Fibroblast of lung (primary cell): ENCODE measurements around the gene PRSS33.

Experiments
- EZH2 ChIP-seq: IDR thresholded peaks from 2 replicates; pipeline ENCODE4 v1.5.1; 2012; ENCODE audit warnings: low read length, control low read depth, mild to moderate bottlenecking; ENCODE audit errors: missing control alignments
- TF ChIP-seq, protein P1 (sequence below), 2 donors: IDR thresholded peaks in 1 of 2; conservative IDR thresholded peaks in 1 of 2; 1 replicate in 1 of 2; 2 replicates in 1 of 2; pipeline ENCODE4 v1.5.1; 2011 to 2012; ENCODE audit warnings: low read length in 2 of 2, control low read depth in 1 of 2, inconsistent platforms in 1 of 2, low read depth in 1 of 2, mild to moderate bottlenecking in 1 of 2

DNA sequence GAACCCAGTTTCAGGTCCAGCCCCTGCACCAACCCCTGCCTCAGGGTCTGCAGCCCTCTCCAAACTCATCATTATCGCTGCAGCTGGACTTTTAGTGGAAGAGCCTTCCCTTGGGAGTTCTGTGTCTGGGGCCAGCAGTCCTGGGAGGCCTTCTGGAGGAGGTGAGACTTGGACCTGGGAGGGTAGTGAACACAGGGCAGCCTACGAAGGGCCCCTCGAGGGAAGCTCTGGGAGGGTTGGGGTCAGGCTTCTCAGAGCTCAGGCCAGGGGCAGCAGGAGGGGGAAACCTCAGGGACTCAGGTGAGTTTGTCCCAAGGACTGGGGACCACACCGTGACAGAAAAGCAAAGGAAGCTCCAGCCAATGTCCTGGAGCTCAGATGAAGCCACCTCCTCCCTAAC, 46.2 kb downstream of the PRSS33 start:
- TF ChIP-seq, protein P1, sequence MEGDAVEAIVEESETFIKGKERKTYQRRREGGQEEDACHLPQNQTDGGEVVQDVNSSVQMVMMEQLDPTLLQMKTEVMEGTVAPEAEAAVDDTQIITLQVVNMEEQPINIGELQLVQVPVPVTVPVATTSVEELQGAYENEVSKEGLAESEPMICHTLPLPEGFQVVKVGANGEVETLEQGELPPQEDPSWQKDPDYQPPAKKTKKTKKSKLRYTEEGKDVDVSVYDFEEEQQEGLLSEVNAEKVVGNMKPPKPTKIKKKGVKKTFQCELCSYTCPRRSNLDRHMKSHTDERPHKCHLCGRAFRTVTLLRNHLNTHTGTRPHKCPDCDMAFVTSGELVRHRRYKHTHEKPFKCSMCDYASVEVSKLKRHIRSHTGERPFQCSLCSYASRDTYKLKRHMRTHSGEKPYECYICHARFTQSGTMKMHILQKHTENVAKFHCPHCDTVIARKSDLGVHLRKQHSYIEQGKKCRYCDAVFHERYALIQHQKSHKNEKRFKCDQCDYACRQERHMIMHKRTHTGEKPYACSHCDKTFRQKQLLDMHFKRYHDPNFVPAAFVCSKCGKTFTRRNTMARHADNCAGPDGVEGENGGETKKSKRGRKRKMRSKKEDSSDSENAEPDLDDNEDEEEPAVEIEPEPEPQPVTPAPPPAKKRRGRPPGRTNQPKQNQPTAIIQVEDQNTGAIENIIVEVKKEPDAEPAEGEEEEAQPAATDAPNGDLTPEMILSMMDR (conservative IDR thresholded peaks at IDR 0.05 in 1 of 2, IDR thresholded peaks at IDR 0.05 in 1 of 2; ENCODE audit: low read depth in 1 of 2, low read length in 2 of 2) = no peak
- TF ChIP-seq EZH2 = no peak
